Activated T-cell treated with anti-CD3 and anti-CD28 coated beads, Interleukin-2, amount 50 U/mL, for 24 hours (primary cell): Measurements from ENCODE around the gene C12orf56.
"Not testable (repeated sequence)": the region's sequence is repeated elsewhere in the genome, so short reads cannot be mapped to it uniquely, and the experiment has no call there.

Source experiments
- DNase-seq: peaks from one replicate; pipeline ENCODE4 v3.0.0-alpha.2; 2020
- H3K27ac Mint-ChIP-seq: 2 replicates; pipeline ENCODE4 v1.8.0; 2020; ENCODE audit warnings: mild to moderate bottlenecking, mixed read lengths
- H3K27me3 Mint-ChIP-seq: 2 replicates; pipeline ENCODE4 v1.8.0; 2020; ENCODE audit warnings: mixed read lengths
- H3K36me3 Mint-ChIP-seq: 2 replicates; pipeline ENCODE4 v1.8.0; 2020; ENCODE audit warnings: low read depth, mixed read lengths
- H3K4me1 Mint-ChIP-seq: 2 replicates; pipeline ENCODE4 v1.8.0; 2020; ENCODE audit warnings: low read depth, mixed read lengths
- H3K4me3 Mint-ChIP-seq: 2 replicates; pipeline ENCODE4 v1.8.0; 2020; ENCODE audit warnings: mild to moderate bottlenecking, moderate library complexity, mixed read lengths
- H3K9me3 Mint-ChIP-seq: 2 replicates; pipeline ENCODE4 v1.8.0; 2020; ENCODE audit warnings: mixed read lengths

Gene C12orf56

GRCh38 chr12:64352181-64352580, 38.4 kb downstream of the C12orf56 start:
- H3K27me3 Mint-ChIP-seq: no peaks in the 10 kb centered on the region
- peaks cover 3% of the 10 kb centered on the region for H3K36me3 Mint-ChIP-seq
- H3K4me1 Mint-ChIP-seq: no peaks in the 10 kb centered on the region
- H3K4me3 Mint-ChIP-seq: no peak overlapping the region
- peaks cover 17% of the 10 kb centered on the region for H3K9me3 Mint-ChIP-seq
- DNase-seq: no peak
- H3K27ac Mint-ChIP-seq: no peak overlapping the region

- H3K9me3 Mint-ChIP-seq: peaks cover 12% of the 10 kb centered on the region
- no peak overlapping the region for H3K4me3 Mint-ChIP-seq
- H3K4me1 Mint-ChIP-seq: no peaks in the 10 kb centered on the region
- no peaks in the 10 kb centered on the region for H3K36me3 Mint-ChIP-seq
- no peak for DNase-seq
- H3K27ac Mint-ChIP-seq: no peak overlapping the region
- H3K27me3 Mint-ChIP-seq: no peaks in the 10 kb centered on the region
These were observed 39.3 kb downstream of the C12orf56 start for GRCh38 chr12:64351265-64351664.

GRCh38 chr12:64347630-64348029, 42.9 kb downstream of the C12orf56 start:
- Mint-ChIP-seq H3K27me3 (no peaks in the 10 kb centered on the region), H3K27ac (no peak overlapping the region), H3K4me3 (no peak overlapping the region), H3K36me3 (no peaks in the 10 kb centered on the region), H3K9me3 (peaks cover 11% of the 10 kb centered on the region), H3K4me1 (no peaks in the 10 kb centered on the region)
- DNase-seq: no peak

GRCh38 chr12:64344631-64345030, 45.9 kb downstream of the C12orf56 start:
- not testable (repeated sequence) for H3K27ac Mint-ChIP-seq, H3K4me1 Mint-ChIP-seq, H3K27me3 Mint-ChIP-seq, H3K4me3 Mint-ChIP-seq, H3K36me3 Mint-ChIP-seq, DNase-seq
- peaks cover 11% of the 10 kb centered on the region for H3K9me3 Mint-ChIP-seq

GRCh38 chr12:64340546-64340945, 50.0 kb downstream of the C12orf56 start:
- H3K27me3 Mint-ChIP-seq, H3K9me3 Mint-ChIP-seq, H3K27ac Mint-ChIP-seq: not testable (repeated sequence)

GRCh38 chr12:64335886-64336466, 54.6 kb downstream of the C12orf56 start:
- Mint-ChIP-seq H3K4me1 (no peaks in the 10 kb centered on the region), H3K27me3 (no peaks in the 10 kb centered on the region), H3K36me3 (no peaks in the 10 kb centered on the region), H3K9me3 (peaks cover 6% of the 10 kb centered on the region), H3K4me3 (no peak overlapping the region), H3K27ac (no peak overlapping the region)
- no peak for DNase-seq

More at GRCh38 chr12:64340546-64340945, 50.0 kb downstream of the C12orf56 start:
- not testable (repeated sequence) for H3K4me3 Mint-ChIP-seq, DNase-seq, H3K4me1 Mint-ChIP-seq, H3K36me3 Mint-ChIP-seq

GRCh38 chr12:64332938-64333337, 57.6 kb downstream of the C12orf56 start:
- Mint-ChIP-seq H3K27ac (no peak overlapping the region), H3K9me3 (no peaks in the 10 kb centered on the region), H3K4me3 (no peak overlapping the region), H3K4me1 (no peaks in the 10 kb centered on the region), H3K27me3 (no peaks in the 10 kb centered on the region), H3K36me3 (no peaks in the 10 kb centered on the region)
- no peak for DNase-seq

- Mint-ChIP-seq H3K27ac (no peak overlapping the region), H3K9me3 (no peaks in the 10 kb centered on the region), H3K4me1 (no peaks in the 10 kb centered on the region)
These were observed 58.3 kb downstream of the C12orf56 start for GRCh38 chr12:64332296-64332695.

GRCh38 chr12:64329031-64329710, 61.4 kb downstream of the C12orf56 start:
- not testable (repeated sequence) for H3K4me3 Mint-ChIP-seq, DNase-seq, H3K4me1 Mint-ChIP-seq, H3K27me3 Mint-ChIP-seq, H3K9me3 Mint-ChIP-seq, H3K27ac Mint-ChIP-seq, H3K36me3 Mint-ChIP-seq

More at GRCh38 chr12:64332296-64332695, 58.3 kb downstream of the C12orf56 start:
- DNase-seq: no peak
- Mint-ChIP-seq H3K36me3 (no peaks in the 10 kb centered on the region), H3K27me3 (no peaks in the 10 kb centered on the region), H3K4me3 (no peak overlapping the region)

- Mint-ChIP-seq H3K36me3 (no peaks in the 10 kb centered on the region), H3K9me3 (no peaks in the 10 kb centered on the region), H3K4me1 (no peaks in the 10 kb centered on the region), H3K27ac (no peak overlapping the region), H3K4me3 (no peak overlapping the region), H3K27me3 (no peaks in the 10 kb centered on the region)
- DNase-seq: no peak
These were observed 65.5 kb downstream of the C12orf56 start for GRCh38 chr12:64325055-64325454.

GRCh38 chr12:64323476-64324225, 66.9 kb downstream of the C12orf56 start:
- Mint-ChIP-seq H3K27me3 (no peaks in the 10 kb centered on the region), H3K27ac (no peak overlapping the region), H3K4me1 (no peaks in the 10 kb centered on the region), H3K4me3 (no peak overlapping the region), H3K9me3 (no peaks in the 10 kb centered on the region), H3K36me3 (no peaks in the 10 kb centered on the region)
- no peak for DNase-seq

- no peak overlapping the region for H3K4me3 Mint-ChIP-seq
- H3K36me3 Mint-ChIP-seq: no peaks in the 10 kb centered on the region
- DNase-seq: no peak
- no peak overlapping the region for H3K27ac Mint-ChIP-seq
- H3K9me3 Mint-ChIP-seq: no peaks in the 10 kb centered on the region
- no peaks in the 10 kb centered on the region for H3K4me1 Mint-ChIP-seq
- H3K27me3 Mint-ChIP-seq: no peaks in the 10 kb centered on the region
These were observed 67.6 kb downstream of the C12orf56 start for GRCh38 chr12:64323006-64323405.

GRCh38 chr12:64320611-64321010, 69.9 kb downstream of the C12orf56 start:
- no peak for DNase-seq
- no peak overlapping the region for H3K4me3 Mint-ChIP-seq
- no peaks in the 10 kb centered on the region for H3K27me3 Mint-ChIP-seq
- no peaks in the 10 kb centered on the region for H3K36me3 Mint-ChIP-seq
- no peaks in the 10 kb centered on the region for H3K4me1 Mint-ChIP-seq
- no peak overlapping the region for H3K27ac Mint-ChIP-seq
- H3K9me3 Mint-ChIP-seq: no peaks in the 10 kb centered on the region

- H3K36me3 Mint-ChIP-seq: not testable (repeated sequence)
These were observed 70.9 kb downstream of the C12orf56 start for GRCh38 chr12:64319540-64320225.

More at GRCh38 chr12:64319540-64320225, 70.9 kb downstream of the C12orf56 start:
- not testable (repeated sequence) for H3K27ac Mint-ChIP-seq, DNase-seq, H3K4me3 Mint-ChIP-seq, H3K27me3 Mint-ChIP-seq, H3K4me1 Mint-ChIP-seq, H3K9me3 Mint-ChIP-seq
